ENCODE results near the gene GAS2L1.

The GAS2L1 gene

GRCh38 chr22:29310065-29310862 is 3.8 kb downstream of the GAS2L1 start:
- DNase-seq = no peak

- DNase-seq = peak; percentile 60
These were observed 4.5 kb downstream of the GAS2L1 start for GRCh38 chr22:29310863-29311339.

- DNase-seq = no peak
These were observed 5.2 kb downstream of the GAS2L1 start for GRCh38 chr22:29311464-29312217.

DNA sequence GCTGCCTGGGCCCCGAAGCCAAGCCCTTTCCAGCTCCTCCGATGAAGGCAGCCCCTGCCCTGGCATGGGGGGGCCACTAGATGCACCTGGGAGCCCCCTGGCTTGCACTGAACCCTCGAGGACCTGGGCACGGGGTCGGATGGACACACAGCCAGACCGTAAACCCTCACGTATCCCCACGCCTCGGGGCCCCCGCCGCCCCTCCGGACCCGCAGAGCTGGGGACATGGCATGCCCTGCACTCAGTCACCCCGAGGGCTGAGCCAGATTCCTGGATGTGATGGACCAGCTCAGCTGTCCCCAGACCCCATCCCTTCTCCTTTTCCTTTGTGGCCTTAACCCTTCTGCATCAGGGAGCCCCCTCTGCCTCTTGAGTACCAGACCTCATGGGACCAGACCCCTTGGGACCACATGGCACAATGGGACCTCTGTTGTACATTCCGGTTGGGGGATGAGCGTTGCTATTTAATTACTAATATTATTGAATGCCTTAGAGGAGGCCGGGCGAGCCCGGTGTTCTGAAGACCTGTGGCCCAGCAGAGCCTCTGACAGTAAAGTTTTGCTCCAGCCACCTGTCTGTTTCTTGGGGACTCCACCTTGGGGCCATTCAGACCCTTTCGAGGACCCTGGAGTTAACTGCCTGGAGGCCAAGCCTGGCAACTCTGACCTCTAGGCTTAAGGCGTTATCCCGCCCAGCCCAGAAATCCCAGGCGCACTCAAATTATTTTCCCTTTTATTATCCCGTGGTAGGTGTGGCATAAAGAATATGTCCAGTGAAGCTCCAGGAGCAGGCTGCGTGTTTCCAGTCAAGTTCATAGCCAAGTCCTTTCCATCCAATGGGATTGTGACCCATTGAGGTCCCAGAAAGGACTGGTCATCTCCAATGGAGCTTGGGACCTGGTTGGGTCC is 6.0 kb downstream of the GAS2L1 start:
- no peak for DNase-seq

- DNase-seq = no peak
These were observed 6.7 kb downstream of the GAS2L1 start for GRCh38 chr22:29313126-29313575.

- no peak for DNase-seq
These were observed 7.4 kb downstream of the GAS2L1 start for GRCh38 chr22:29313576-29314466.

DNA sequence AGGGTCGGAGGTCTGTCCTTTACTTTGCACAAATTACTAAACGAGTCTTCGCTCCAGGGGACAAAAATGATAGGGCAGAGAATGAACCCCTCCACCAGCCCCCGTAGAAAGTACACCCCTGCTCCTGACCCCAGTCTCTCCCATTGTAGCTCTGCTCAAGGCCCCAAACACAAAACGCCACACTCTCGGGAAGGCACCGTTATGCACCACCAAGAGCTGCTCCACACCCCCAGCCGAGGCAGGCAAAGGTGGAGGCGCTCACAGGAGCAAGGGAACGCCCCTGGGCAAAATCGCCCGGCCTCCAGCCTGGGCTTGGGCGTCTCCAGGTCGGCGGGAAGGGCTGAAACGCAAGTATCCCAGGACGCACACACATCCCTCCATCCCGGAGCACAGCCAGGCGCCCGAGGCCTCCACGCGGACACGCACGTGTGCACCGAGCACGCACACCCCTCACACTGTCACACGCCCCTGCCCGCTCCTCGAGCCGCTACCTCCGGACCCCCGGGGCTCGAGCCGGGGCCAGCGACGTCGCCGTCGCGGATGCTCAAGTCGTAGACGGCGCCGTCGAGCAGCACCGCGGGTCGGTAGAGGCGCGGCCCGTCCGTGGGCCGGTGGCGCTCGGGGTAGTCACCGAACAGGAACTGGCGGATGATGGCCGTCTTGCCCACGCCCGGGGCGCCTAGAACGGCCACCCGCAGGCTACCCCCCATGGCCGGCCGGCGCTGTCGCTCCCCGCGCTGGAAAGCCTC is 8.3 kb downstream of the GAS2L1 start:
- DNase-seq = no peak

- DNase-seq = no peak
These were observed 9.1 kb downstream of the GAS2L1 start, which contains the start of gene RASL10A for GRCh38 chr22:29315286-29316140. TSS of gene RASL10A (minus strand) at chr22:29315697. CDS start at chr22:29315246, 451 bp downstream.

DNA sequence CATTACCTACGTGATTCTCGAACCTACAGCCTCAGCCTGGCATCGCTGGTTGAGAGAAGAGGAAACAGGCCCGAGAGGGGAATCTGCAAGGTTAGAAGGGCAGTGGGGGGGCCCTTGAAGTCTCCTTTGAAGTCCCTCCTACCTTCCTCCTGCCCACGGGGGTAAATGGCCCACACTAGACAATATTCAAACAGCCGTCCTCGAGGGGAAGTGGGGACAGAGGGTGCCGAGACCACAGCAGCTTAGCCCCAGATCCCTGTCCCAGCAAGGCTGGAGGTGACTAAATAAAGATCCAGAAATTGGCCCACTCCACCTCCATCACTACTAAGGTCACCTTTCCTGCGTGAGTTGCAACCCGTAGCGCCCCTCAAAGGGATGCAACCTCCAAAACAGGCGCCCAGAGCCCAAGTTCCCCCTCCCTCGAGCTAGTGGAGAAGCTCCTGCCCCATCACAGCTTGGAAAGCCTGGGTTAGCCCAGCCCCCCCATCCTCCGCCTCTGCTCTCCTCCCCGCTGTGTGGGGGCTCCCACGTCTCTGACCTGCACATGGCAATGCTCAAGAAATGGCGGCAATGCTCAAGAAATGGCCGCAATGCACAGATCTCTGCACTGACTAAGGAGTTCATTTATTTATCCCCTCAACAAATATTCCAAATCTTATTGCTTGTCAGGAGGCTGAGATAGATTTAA is 9.8 kb downstream of the GAS2L1 start:
- no peak for DNase-seq

GRCh38 chr22:29317827-29318454 is 11.5 kb downstream of the GAS2L1 start:
- DNase-seq = no peak

DNA sequence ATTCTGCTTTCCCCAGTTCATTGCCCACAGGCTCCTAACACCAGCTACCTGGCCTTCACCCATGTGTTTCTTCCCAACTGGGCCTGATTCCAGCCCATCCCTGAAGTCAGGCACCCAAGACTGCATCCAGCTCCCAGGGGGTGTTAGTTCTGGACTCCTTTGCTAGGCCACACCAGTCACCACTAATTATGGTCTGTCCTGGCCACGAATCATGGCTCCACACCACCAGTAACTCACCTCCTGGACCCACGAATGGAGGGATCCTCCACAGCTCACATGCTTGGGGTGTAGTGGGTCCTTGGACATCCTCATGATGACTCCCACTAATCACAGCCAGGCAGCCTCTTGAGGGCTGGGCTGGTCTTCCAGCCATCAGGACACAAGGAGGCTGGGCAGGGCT is 12.6 kb downstream of the GAS2L1 start:
- no peak for DNase-seq

- DNase-seq = no peak
These were observed 14.1 kb downstream of the GAS2L1 start for GRCh38 chr22:29320546-29320945.

GRCh38 chr22:29323641-29324040 is 17.2 kb downstream of the GAS2L1 start:
- no peak for DNase-seq

GRCh38 chr22:29325356-29325755 is 18.9 kb downstream of the GAS2L1 start:
- no peak for DNase-seq

DNA sequence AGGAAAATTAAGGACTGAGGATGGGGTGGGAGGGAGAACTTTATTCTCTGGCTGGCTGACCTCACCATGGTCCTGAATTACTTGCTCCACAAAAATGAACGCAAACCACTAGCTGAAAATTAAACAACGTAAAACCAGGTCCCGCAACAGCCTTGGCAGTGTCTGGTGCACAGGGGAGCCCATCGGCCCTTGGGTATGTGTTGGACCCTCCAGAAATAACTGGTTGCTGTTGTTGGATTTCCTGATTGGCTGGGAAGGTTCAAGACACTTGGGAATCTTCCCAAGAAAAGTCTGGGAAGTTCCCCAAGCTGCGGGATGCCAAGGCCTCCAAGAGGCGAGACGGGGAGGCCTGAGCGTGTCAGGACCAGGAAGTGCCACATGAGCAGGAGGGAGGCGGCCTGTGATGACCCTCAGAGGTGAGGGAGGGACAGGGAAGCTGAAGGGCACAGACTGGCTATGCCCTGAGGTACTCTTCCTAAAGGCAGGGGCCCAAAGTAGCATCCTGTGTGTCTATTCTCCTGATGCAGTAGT is 19.4 kb downstream of the GAS2L1 start:
- DNase-seq = no peak

- no peak for DNase-seq
These were observed 20.0 kb downstream of the GAS2L1 start for GRCh38 chr22:29326481-29326880.

- no peak for DNase-seq
These were observed 20.8 kb downstream of the GAS2L1 start for GRCh38 chr22:29327089-29327764.

GRCh38 chr22:29328055-29328454 is 21.6 kb downstream of the GAS2L1 start:
- no peak for DNase-seq

All from GF-D8 (cell line).